ENCODE results near the gene SYCP3.

- no peak for TF ChIP-seq CTCF (IDR thresholded peaks at IDR 0.05)
- no peak for TF ChIP-seq POLR2A (IDR thresholded peaks at IDR 0.05)
Measured at GRCh38 chr12:101767537-101767936, 28.3 kb upstream of the SYCP3 start.
